HepG2 (cell line): Measurements from ENCODE around the gene ZNF814. TPM values are rescaled to one million over a fixed set of nuclear protein-coding genes. Genes with fewer than 3 reads are reported as not detected.
"Not testable (repeated sequence)": the region's sequence is repeated elsewhere in the genome, so short reads cannot be mapped to it uniquely, and the experiment has no call there.

Source experiments
- CBX1 ChIP-seq: IDR thresholded peaks from one replicate; pipeline ENCODE4 v1.6.1; 2016; ENCODE audit warnings: antibody characterized with exemption, low read depth
- CEBPG ChIP-seq: IDR thresholded peaks from 2 replicates; pipeline ENCODE4 v1.6.1; 2016
- CREM ChIP-seq, 2 experiments: sonication (generic) in 1 of 2; formaldehyde crosslinking in 1 of 2; IDR thresholded peaks; 2 replicates each; pipeline versions ENCODE4 v1.4.0 to v1.6.1; 2016 to 2020; ENCODE audit warnings: antibody characterized with exemption in 1 of 2, mild to moderate bottlenecking in 1 of 2, missing genetic modification reagents in 1 of 2
- HDAC2 ChIP-seq: sonication (generic); formaldehyde crosslinking; IDR thresholded peaks from 2 replicates; pipeline ENCODE4 v1.4.0; 2020; ENCODE audit warnings: missing genetic modification reagents
- HNF4G ChIP-seq, 2 experiments: sonication (generic) in 1 of 2; formaldehyde crosslinking in 1 of 2; IDR thresholded peaks; 2 replicates each; pipeline versions ENCODE4 v1.4.0 to v1.6.1; 2011 to 2020; ENCODE audit warnings: borderline replicate concordance in 2 of 2, low read depth in 2 of 2, mild to moderate bottlenecking in 2 of 2, low read length in 1 of 2, missing genetic modification reagents in 1 of 2, moderate library complexity in 1 of 2
- KMT2A ChIP-seq: sonication (generic); formaldehyde crosslinking; IDR thresholded peaks from 2 replicates; pipeline ENCODE4 v1.4.0; 2020; ENCODE audit warnings: missing genetic modification reagents
- SIX4 ChIP-seq: sonication (generic); formaldehyde crosslinking; IDR thresholded peaks from 2 replicates; pipeline ENCODE4 v1.4.0; 2020; ENCODE audit warnings: missing genetic modification reagents
- SOX6 ChIP-seq, 2 experiments: fragments of 450-650 bp in 1 of 2; sonication (generic) in 1 of 2; formaldehyde crosslinking in 1 of 2; IDR thresholded peaks; 2 replicates each; pipeline versions ENCODE4 v1.4.0 to v1.6.1; 2017 to 2020; ENCODE audit warnings: antibody characterized with exemption in 1 of 2, mild to moderate bottlenecking in 1 of 2, missing genetic modification reagents in 1 of 2
- SPEN ChIP-seq: sonication (generic); formaldehyde crosslinking; IDR thresholded peaks from 2 replicates; pipeline ENCODE4 v1.5.1; 2020; ENCODE audit warnings: low read depth, mild to moderate bottlenecking, missing genetic modification reagents
- TFE3 ChIP-seq: IDR thresholded peaks from 2 replicates; pipeline ENCODE4 v1.6.1; 2016
- THAP7 ChIP-seq: sonication (generic); formaldehyde crosslinking; IDR thresholded peaks from 2 replicates; pipeline ENCODE4 v1.8.1; 2023; ENCODE audit warnings: mild to moderate bottlenecking, missing genetic modification reagents
- YY1 ChIP-seq: IDR thresholded peaks from 2 replicates; pipeline ENCODE4 v1.6.1; 2011; ENCODE audit warnings: low read length, low read depth, moderate library complexity, mild to moderate bottlenecking; ENCODE audit not compliant: insufficient read depth, insufficient replicate concordance
- ZBTB33 ChIP-seq: sonication (generic); formaldehyde crosslinking; IDR thresholded peaks from 2 replicates; pipeline ENCODE4 v1.4.0; 2020; ENCODE audit warnings: missing genetic modification reagents
- ZMYM4 ChIP-seq: sonication (generic); formaldehyde crosslinking; IDR thresholded peaks from 2 replicates; pipeline ENCODE4 v1.8.1; 2023; ENCODE audit warnings: mild to moderate bottlenecking, missing genetic modification reagents
- ZNF232 ChIP-seq: sonication (generic); formaldehyde crosslinking; IDR thresholded peaks from 2 replicates; pipeline ENCODE4 v1.4.0; 2020; ENCODE audit warnings: missing genetic modification reagents, borderline replicate concordance
- ZNF431 ChIP-seq: sonication (generic); formaldehyde crosslinking; IDR thresholded peaks from 2 replicates; pipeline ENCODE4 v1.9.0; 2022; ENCODE audit warnings: missing genetic modification reagents, low read depth, mild to moderate bottlenecking, borderline replicate concordance
- ZNF614 ChIP-seq: IDR thresholded peaks from 2 replicates; pipeline ENCODE4 v1.6.1; 2018; ENCODE audit warnings: missing biosample characterization, missing genetic modification reagents, inconsistent platforms, borderline replicate concordance
- ZNF768 ChIP-seq: sonication (generic); formaldehyde crosslinking; IDR thresholded peaks from 2 replicates; pipeline ENCODE4 v1.4.0; 2020; ENCODE audit warnings: missing genetic modification reagents
- polyA plus RNA-seq, 8 experiments: library from polyadenylated mRNA; depleted of rRNA in 3 of 8; stranded (reverse) in 7 of 8; unstranded in 1 of 8; fragments of >200 nt; fragmentation: Illumina TruSeq in 4 of 8; extraction: Trizol in 4 of 8; gene quantifications; 2 replicates each; pipeline versions ENCODE4 v1.2.1 to v1.2.3, GENCODE V29; 2011 to 2016; ENCODE audit warnings: low read depth in 4 of 8, missing spikeins in 1 of 8, mixed read lengths in 1 of 8; ENCODE audit not compliant: insufficient read depth in 1 of 8
- total RNA-seq, 5 experiments: library from RNA; depleted of rRNA; stranded (reverse); fragments of >200 nt; fragmentation: Illumina TruSeq; extraction: Trizol; gene quantifications; 2 replicates each; pipeline ENCODE4 v1.2.3, GENCODE V29; 2016; ENCODE audit warnings: low read depth in 1 of 5
- TF ChIP-seq, protein P1 (sequence below): sonication (generic); formaldehyde crosslinking; IDR thresholded peaks from 2 replicates; pipeline ENCODE4 v1.4.0; 2020; ENCODE audit warnings: missing genetic modification reagents, borderline replicate concordance

The ZNF814 gene
- total and polyA plus RNA-seq, 2 of the 13 experiments (the other 11 are each of a cell fraction or from before 2014, with no cell fraction given), result 2.5 to 3.4 TPM

DNA sequence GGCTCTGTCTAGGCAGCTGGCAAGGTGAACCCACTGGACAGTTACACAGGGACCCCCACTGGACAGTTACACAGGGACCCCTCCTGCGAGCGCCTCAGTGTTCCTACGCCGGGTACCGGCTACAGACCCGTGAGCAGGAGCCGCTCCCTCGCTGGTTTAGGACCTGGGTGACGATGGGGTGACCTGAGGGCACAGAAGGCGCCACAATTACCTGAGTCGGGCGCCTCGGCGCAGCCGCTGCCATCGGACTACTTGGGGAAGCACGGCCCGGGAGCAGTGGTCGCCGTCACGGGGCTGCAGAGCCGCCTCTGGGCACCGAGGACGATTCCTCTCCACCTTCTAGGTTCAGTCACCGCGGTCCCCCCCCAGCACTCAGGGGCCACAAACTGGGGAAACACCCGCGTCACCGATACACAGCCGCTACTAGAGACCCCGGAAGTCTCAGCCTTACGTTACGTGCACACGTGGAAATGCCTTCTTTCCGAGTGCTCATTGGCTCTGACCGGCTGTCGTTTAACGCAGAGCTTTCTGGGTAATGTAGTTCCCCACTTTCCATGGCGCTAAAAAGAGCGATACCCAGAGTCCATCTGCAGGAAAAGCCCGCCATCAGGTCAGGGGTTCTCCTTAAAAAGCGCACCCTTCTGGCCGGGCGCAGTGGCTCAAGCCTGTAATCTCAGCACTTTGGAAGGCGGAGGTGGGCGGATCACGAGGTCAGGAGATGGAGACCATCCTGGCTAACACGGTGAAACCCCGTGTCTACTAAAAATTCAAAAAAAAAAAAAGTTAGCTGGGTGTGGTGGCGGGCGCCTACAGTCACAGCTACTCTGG lies 27.5 kb upstream of the ZNF814 start, which contains the start of gene ZNF417 (continued):
- TF ChIP-seq, protein P1, sequence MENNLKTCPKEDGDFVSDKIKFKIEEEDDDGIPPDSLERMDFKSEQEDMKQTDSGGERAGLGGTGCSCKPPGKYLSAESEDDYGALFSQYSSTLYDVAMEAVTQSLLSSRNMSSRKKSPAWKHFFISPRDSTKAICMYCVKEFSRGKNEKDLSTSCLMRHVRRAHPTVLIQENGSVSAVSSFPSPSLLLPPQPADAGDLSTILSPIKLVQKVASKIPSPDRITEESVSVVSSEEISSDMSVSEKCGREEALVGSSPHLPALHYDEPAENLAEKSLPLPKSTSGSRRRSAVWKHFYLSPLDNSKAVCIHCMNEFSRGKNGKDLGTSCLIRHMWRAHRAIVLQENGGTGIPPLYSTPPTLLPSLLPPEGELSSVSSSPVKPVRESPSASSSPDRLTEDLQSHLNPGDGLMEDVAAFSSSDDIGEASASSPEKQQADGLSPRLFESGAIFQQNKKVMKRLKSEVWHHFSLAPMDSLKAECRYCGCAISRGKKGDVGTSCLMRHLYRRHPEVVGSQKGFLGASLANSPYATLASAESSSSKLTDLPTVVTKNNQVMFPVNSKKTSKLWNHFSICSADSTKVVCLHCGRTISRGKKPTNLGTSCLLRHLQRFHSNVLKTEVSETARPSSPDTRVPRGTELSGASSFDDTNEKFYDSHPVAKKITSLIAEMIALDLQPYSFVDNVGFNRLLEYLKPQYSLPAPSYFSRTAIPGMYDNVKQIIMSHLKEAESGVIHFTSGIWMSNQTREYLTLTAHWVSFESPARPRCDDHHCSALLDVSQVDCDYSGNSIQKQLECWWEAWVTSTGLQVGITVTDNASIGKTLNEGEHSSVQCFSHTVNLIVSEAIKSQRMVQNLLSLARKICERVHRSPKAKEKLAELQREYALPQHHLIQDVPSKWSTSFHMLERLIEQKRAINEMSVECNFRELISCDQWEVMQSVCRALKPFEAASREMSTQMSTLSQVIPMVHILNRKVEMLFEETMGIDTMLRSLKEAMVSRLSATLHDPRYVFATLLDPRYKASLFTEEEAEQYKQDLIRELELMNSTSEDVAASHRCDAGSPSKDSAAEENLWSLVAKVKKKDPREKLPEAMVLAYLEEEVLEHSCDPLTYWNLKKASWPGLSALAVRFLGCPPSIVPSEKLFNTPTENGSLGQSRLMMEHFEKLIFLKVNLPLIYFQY (CRISPR knock-in tag), result 0 out of 2 replicates have a peak, but pooled peaks have one; percentile 40
- TF ChIP-seq ZBTB33 (CRISPR knock-in tag) (peak; percentile 67), TFE3 (peak; percentile 64; the same call in 1 of the 2 replicates), ZMYM4 (CRISPR knock-in tag) (peak; percentile 75; the same call in 1 of the 2 replicates), CEBPG (CRISPR knock-in tag) (0 out of 2 replicates have a peak, but pooled peaks have one; percentile 3), HNF4G (IDR thresholded peaks at IDR 0.05; ENCODE audit: borderline replicate concordance, low read depth, low read length) (peak; percentile 13; the same call in 1 of the 2 replicates), KMT2A (CRISPR knock-in tag) (peak; percentile 82), YY1 (peak; percentile 73), SPEN (peak; percentile 86), ZNF431 (CRISPR knock-in tag) (0 out of 2 replicates have a peak, but pooled peaks have one; percentile 23), CBX1 (peak; percentile 50), SIX4 (CRISPR knock-in tag) (peak; percentile 31; the same call in 1 of the 2 replicates), ZNF232 (CRISPR knock-in tag) (peak; percentile 21; the same call in 1 of the 2 replicates), HDAC2 (peak; percentile 53; the same call in 1 of the 2 replicates), THAP7 (0 out of 2 replicates have a peak, but pooled peaks have one; percentile 17), SOX6 (CRISPR knock-in tag; IDR thresholded peaks at IDR 0.05) (peak; percentile 26; the same call in 1 of the 2 replicates), ZNF614 (CRISPR knock-in tag) (0 out of 2 replicates have a peak, but pooled peaks have one; percentile 35), CREM (IDR thresholded peaks at IDR 0.05) (peak; percentile 96), ZNF768 (peak; percentile 46; the same call in 1 of the 2 replicates)
- TF ChIP-seq HNF4G (CRISPR knock-in tag; IDR thresholded peaks at IDR 0.05; ENCODE audit: borderline replicate concordance, low read depth); SOX6 (IDR thresholded peaks at IDR 0.05); CREM (CRISPR knock-in tag; IDR thresholded peaks at IDR 0.05): not testable (repeated sequence)
